CD14-positive monocyte (primary cell): ENCODE measurements around the gene DPF3. TPM values are rescaled to one million over a fixed set of nuclear protein-coding genes. Genes with fewer than 3 reads are reported as not detected.

Source experiments
- DNase-seq, 3 donors: peaks; one replicate each; pipeline ENCODE4 v3.0.0-alpha.2; 2011 to 2022
- H2AFZ ChIP-seq: 2 replicates; pipeline ENCODE4 v1.6.0; 2012; ENCODE audit warnings: mild to moderate bottlenecking, low read depth, low read length, inconsistent platforms; ENCODE audit not compliant: insufficient read depth, poor library complexity, severe bottlenecking
- H3K27ac ChIP-seq, 2 donors: 1 replicate in 1 of 2; 2 replicates in 1 of 2; pipeline ENCODE4 v1.5.1; 2012 to 2013; ENCODE audit warnings: low read length in 2 of 2, control low read depth in 1 of 2, inconsistent platforms in 1 of 2, low read depth in 1 of 2, mild to moderate bottlenecking in 1 of 2
- H3K27me3 ChIP-seq, 2 donors: one replicate each; pipeline versions ENCODE4 v1.6.0 to v1.6.1; 2011 to 2013; ENCODE audit warnings: low read length in 2 of 2; ENCODE audit not compliant: control insufficient read depth in 2 of 2, insufficient read depth in 2 of 2
- H3K36me3 ChIP-seq, 2 donors: replicated peaks in 1 of 2; 1 replicate in 1 of 2; 2 replicates in 1 of 2; pipeline versions ENCODE4 v1.5.1 to v1.6.1; 2012 to 2013; ENCODE audit warnings: low read length in 2 of 2, control low read depth in 1 of 2, inconsistent platforms in 1 of 2, mild to moderate bottlenecking in 1 of 2; ENCODE audit not compliant: insufficient read depth in 2 of 2, control insufficient read depth in 1 of 2
- H3K4me1 ChIP-seq, 2 donors: 1 replicate in 1 of 2; 2 replicates in 1 of 2; pipeline versions ENCODE4 v1.5.1 to v1.6.1; 2012 to 2013; ENCODE audit warnings: low read length in 2 of 2, control low read depth in 1 of 2, inconsistent platforms in 1 of 2, mild to moderate bottlenecking in 1 of 2, moderate library complexity in 1 of 2; ENCODE audit not compliant: insufficient read depth in 2 of 2, control insufficient read depth in 1 of 2
- H3K4me2 ChIP-seq: replicated peaks from 2 replicates; pipeline ENCODE3; 2012; ENCODE audit warnings: low read length, moderate library complexity, mild to moderate bottlenecking; ENCODE audit not compliant: poor library complexity, severe bottlenecking; ENCODE audit errors: extremely low read depth
- H3K4me3 ChIP-seq, 3 experiments: fragments of 200-600 bp in 1 of 3; sonication (generic) in 1 of 3; replicated peaks in 1 of 3; 1 replicate in 2 of 3; 2 replicates in 1 of 3; pipeline ENCODE4 v1.5.1; 2011 to 2013; ENCODE audit warnings: low read length in 3 of 3, mild to moderate bottlenecking in 3 of 3, control low read depth in 2 of 3, low read depth in 2 of 3, inconsistent platforms in 1 of 3, moderate library complexity in 1 of 3
- H3K79me2 ChIP-seq: 2 replicates; pipeline ENCODE4 v1.6.0; 2012; ENCODE audit warnings: mild to moderate bottlenecking, control low read depth, inconsistent platforms, low read length, moderate library complexity; ENCODE audit not compliant: insufficient read depth
- H3K9ac ChIP-seq: 2 replicates; pipeline ENCODE4 v1.6.0; 2017; ENCODE audit warnings: low read length, mild to moderate bottlenecking; ENCODE audit not compliant: insufficient read depth, poor library complexity, severe bottlenecking
- H3K9me3 ChIP-seq, 2 donors: replicated peaks in 1 of 2; 1 replicate in 1 of 2; 2 replicates in 1 of 2; pipeline versions ENCODE4 v1.5.1 to v1.6.1; 2012 to 2013; ENCODE audit warnings: low read length in 2 of 2, control low read depth in 1 of 2; ENCODE audit not compliant: control insufficient read depth in 1 of 2, insufficient read depth in 1 of 2
- H4K20me1 ChIP-seq: 2 replicates; pipeline ENCODE4 v1.6.0; 2012; ENCODE audit warnings: mild to moderate bottlenecking, low read length, control low read depth, moderate library complexity; ENCODE audit not compliant: insufficient read depth
- H3K27ac Mint-ChIP-seq, 7 donors: one replicate each; pipeline ENCODE4 v1.8.0; 2020; ENCODE audit warnings: mild to moderate bottlenecking in 7 of 7, mixed read lengths in 7 of 7, moderate library complexity in 6 of 7, inconsistent platforms in 2 of 7
- H3K27me3 Mint-ChIP-seq, 3 donors: one replicate each; pipeline ENCODE4 v1.8.0; 2021 to 2022; ENCODE audit warnings: low read depth in 3 of 3, mild to moderate bottlenecking in 3 of 3, mixed read lengths in 3 of 3, moderate library complexity in 3 of 3, inconsistent platforms in 1 of 3
- H3K36me3 Mint-ChIP-seq, 2 donors: one replicate each; pipeline ENCODE4 v1.8.0; 2020; ENCODE audit warnings: mixed read lengths in 2 of 2, inconsistent platforms in 1 of 2, mild to moderate bottlenecking in 1 of 2
- H3K4me1 Mint-ChIP-seq: one replicate; pipeline ENCODE4 v1.8.0; 2020; ENCODE audit warnings: mild to moderate bottlenecking, mixed read lengths
- H3K4me3 Mint-ChIP-seq, 2 donors: one replicate each; pipeline ENCODE4 v1.8.0; 2020; ENCODE audit warnings: mild to moderate bottlenecking in 2 of 2, mixed read lengths in 2 of 2, moderate library complexity in 1 of 2
- H3K9me3 Mint-ChIP-seq, 7 donors: one replicate each; pipeline ENCODE4 v1.8.0; 2020 to 2022; ENCODE audit warnings: mixed read lengths in 7 of 7, mild to moderate bottlenecking in 6 of 7, moderate library complexity in 6 of 7, inconsistent platforms in 2 of 7
- CTCF ChIP-seq: fragments of 200-600 bp; IDR thresholded peaks from one replicate; pipeline ENCODE4 v1.8.0; 2022; ENCODE audit warnings: antibody characterized with exemption, mild to moderate bottlenecking
- WGBS: methylation state at CpG from one replicate; pipeline ENCODE4 v1.1.5; 2013; ENCODE audit warnings: missing lambda C conversion rate; ENCODE audit not compliant: insufficient coverage; 5-methylcytosine and 5-hydroxymethylcytosine counted together
- intact Hi-C, 2 donors: fragments of 100-400 bp; cut with micrococcal nuclease; formaldehyde crosslinking; loops; one replicate each; pipeline versions ENCODE4 v1.15.0 to v1.15.1; 2023
- polyA plus RNA-seq, 3 donors: library from polyadenylated mRNA; depleted of rRNA in 1 of 3; unstranded in 2 of 3; stranded (reverse) in 1 of 3; fragments of 300-500 nt in 2 of 3; fragments of >200 nt in 1 of 3; fragmentation: Illumina TruSeq in 2 of 3; gene quantifications; 1 replicate in 2 of 3; 2 replicates in 1 of 3; pipeline ENCODE4 v1.2.3, GENCODE V29; 2012 to 2021

DPF3 gene
- polyA plus RNA-seq, 3 donors = 0.33 to 0.39 TPM; not detected in 1

GRCh38 chr14:72856530-72857266 is 37.2 kb downstream of the DPF3 start:
- WGBS = 66% methylated on average over 10 of the region's 12 CpGs
- Mint-ChIP-seq H3K9me3 (no peaks in the 10 kb centered on the region), H3K27ac (no peak overlapping the region), H3K27me3 (peaks cover 2 to 7% (median 6%) of the 10 kb centered on the region in 3 donors), H3K4me1 (peaks cover 1% of the 10 kb centered on the region), H3K36me3 (no peaks in the 10 kb centered on the region), H3K4me3 (no peak overlapping the region)
- H3K4me2 ChIP-seq = no peak overlapping the region
- no peaks in the 10 kb centered on the region for H4K20me1 ChIP-seq
- H3K9ac ChIP-seq = no peak overlapping the region
- H3K79me2 ChIP-seq = no peaks in the 10 kb centered on the region
- H2AFZ ChIP-seq = no peak overlapping the region
- intact Hi-C loops = no loop called here
- no peaks in the 10 kb centered on the region for H3K36me3 ChIP-seq
- H3K4me3 ChIP-seq = no peak overlapping the region
- no peaks in the 10 kb centered on the region for H3K9me3 ChIP-seq
- DNase-seq = no peak
- H3K27ac ChIP-seq = no peak overlapping the region
- H3K4me1 ChIP-seq = no peaks in the 10 kb centered on the region
- TF ChIP-seq CTCF = no peak
- H3K27me3 ChIP-seq = no peaks in the 10 kb centered on the region

GRCh38 chr14:72855913-72856312 is 38.0 kb downstream of the DPF3 start:
- peaks cover 5 to 6% (median 6%) of the 10 kb centered on the region in 3 donors for H3K27me3 Mint-ChIP-seq
- no peaks in the 10 kb centered on the region for H3K79me2 ChIP-seq
- no peaks in the 10 kb centered on the region for H3K9me3 Mint-ChIP-seq
- no peak overlapping the region for H3K4me3 ChIP-seq
- H3K4me2 ChIP-seq = no peak overlapping the region
- no peak overlapping the region for H3K4me3 Mint-ChIP-seq
- H3K4me1 Mint-ChIP-seq = peaks cover 1% of the 10 kb centered on the region
- intact Hi-C loops = no loop called here
- H3K36me3 Mint-ChIP-seq = no peaks in the 10 kb centered on the region
- no peak overlapping the region for H3K9ac ChIP-seq
- H3K27ac ChIP-seq = no peak overlapping the region
- H4K20me1 ChIP-seq = no peaks in the 10 kb centered on the region
- no peaks in the 10 kb centered on the region for H3K27me3 ChIP-seq
- H3K36me3 ChIP-seq = no peaks in the 10 kb centered on the region
- no peak overlapping the region for H2AFZ ChIP-seq
- DNase-seq = no peak
- TF ChIP-seq CTCF = no peak
- 80% methylated on average over 1 of the region's 1 CpG for WGBS
- no peaks in the 10 kb centered on the region for H3K9me3 ChIP-seq
- H3K4me1 ChIP-seq = no peaks in the 10 kb centered on the region
- no peak overlapping the region for H3K27ac Mint-ChIP-seq
